ENCODE data around the gene FAM50A.

Gene FAM50A

DNA sequence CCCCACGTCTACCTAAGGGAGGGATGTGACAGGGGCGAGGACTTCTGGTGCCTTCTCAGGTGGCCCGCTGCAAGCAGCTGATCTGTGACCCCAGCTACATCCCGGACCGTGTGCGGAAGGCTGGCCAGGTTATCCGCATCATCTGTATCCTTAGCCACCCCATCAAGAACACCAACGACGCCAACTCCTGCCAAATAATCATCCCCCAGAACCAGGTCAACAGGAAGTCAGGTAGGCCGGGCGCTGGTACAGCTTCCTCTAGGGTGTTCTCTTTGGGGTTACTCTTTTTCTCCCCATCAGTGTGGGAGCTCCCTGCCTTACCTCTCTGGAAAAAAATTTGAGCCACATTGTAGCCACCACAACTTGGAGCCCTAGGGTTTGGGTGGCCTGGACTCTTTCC, 2.4 kb upstream of the FAM50A start:
- DNase-seq: no peak

- DNase-seq: no peak
Measured at GRCh38 chrX:154441984-154442707, 1.8 kb upstream of the FAM50A start.

- no peak for DNase-seq
Measured at GRCh38 chrX:154443479-154443910, 446 bp upstream of the FAM50A start.

- DNase-seq: no peak
Measured at GRCh38 chrX:154444755-154445246, 860 bp downstream of the FAM50A start.

GRCh38 chrX:154445776-154446175, 1.8 kb downstream of the FAM50A start:
- DNase-seq: no peak

GRCh38 chrX:154446430-154446829, 2.5 kb downstream of the FAM50A start:
- DNase-seq: no peak

DNA sequence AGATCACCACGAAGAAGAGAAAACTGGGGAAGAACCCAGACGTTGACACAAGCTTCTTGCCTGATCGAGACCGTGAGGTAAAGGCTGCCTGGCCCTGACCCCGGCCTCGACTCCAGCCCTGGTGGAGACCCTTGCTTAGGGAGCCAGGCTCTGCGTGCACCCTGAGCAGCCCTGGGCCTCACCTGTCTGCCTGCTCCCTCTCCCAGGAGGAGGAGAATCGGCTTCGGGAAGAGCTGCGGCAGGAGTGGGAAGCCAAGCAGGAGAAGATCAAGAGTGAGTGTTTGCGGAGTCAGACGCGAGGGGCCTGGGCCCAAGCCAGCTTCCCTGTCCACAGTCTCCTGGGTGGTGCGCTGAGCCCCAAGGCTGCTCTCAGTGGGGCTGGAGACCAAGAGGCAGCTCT, 4.5 kb downstream of the FAM50A start:
- no peak for DNase-seq

GRCh38 chrX:154449618-154450017, 5.7 kb downstream of the FAM50A start:
- DNase-seq: no peak

GRCh38 chrX:154450312-154450711, 6.4 kb downstream of the FAM50A start:
- no peak for DNase-seq

GRCh38 chrX:154452823-154453222, 8.9 kb downstream of the FAM50A start:
- no peak for DNase-seq

GRCh38 chrX:154457491-154458115, 13.7 kb downstream of the FAM50A start:
- DNase-seq: peak; percentile 51

GRCh38 chrX:154458116-154458953, 14.4 kb downstream of the FAM50A start, which contains the start of gene PLXNA3:
TSS of gene PLXNA3 (plus strand) at chrX:154458281. CDS start at chrX:154460184, 1,903 bp downstream.
- DNase-seq: peak; percentile 69

DNA sequence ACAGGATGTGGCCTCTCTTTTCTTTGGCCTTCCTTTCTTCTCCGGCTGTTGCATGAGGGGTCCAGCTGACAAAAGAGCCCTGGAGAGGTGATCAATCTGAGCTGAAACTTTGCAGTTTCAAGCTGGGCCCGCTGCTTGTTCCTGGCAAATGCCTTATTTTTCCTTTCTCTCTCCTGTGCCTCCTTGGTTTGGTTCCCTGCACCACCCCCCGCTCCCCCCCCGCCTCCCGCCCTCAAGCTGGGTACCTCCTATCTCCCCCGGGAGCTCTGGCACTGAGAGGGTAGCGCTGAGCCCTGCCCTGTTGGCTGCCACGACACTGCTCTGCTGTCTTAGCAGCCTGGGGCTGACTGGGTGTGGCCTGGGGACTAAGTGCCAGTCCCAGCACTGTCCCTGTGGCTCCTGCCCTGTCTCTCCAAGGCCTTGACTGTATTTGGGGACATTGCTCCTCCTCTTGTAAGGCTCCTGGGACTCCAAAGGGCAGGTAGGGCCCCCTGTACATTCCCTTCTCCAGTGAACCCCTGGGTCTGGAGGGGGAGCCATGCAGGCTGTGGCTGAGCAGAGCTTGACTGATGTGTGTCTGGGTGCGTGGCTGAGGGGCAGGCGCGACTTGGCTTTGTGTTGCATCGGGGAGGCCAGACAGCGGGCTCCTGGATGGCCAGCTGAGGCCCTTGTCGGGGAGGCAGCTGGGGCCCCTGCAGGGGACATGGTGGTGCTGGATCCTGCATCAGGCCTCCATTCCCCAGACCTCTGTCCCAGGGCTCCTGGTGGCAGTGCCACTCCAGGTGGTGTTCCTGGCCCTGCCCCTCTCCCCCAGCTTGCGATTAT, 15.2 kb downstream of the FAM50A start:
- no peak for DNase-seq

- DNase-seq: no peak
Measured at GRCh38 chrX:154459832-154460231, 15.9 kb downstream of the FAM50A start.

- no peak for DNase-seq
Measured at GRCh38 chrX:154460326-154460725, 16.4 kb downstream of the FAM50A start.

GRCh38 chrX:154462396-154462795, 18.5 kb downstream of the FAM50A start:
- no peak for DNase-seq

- DNase-seq: no peak
Measured at GRCh38 chrX:154463611-154464220, 19.8 kb downstream of the FAM50A start.

DNA sequence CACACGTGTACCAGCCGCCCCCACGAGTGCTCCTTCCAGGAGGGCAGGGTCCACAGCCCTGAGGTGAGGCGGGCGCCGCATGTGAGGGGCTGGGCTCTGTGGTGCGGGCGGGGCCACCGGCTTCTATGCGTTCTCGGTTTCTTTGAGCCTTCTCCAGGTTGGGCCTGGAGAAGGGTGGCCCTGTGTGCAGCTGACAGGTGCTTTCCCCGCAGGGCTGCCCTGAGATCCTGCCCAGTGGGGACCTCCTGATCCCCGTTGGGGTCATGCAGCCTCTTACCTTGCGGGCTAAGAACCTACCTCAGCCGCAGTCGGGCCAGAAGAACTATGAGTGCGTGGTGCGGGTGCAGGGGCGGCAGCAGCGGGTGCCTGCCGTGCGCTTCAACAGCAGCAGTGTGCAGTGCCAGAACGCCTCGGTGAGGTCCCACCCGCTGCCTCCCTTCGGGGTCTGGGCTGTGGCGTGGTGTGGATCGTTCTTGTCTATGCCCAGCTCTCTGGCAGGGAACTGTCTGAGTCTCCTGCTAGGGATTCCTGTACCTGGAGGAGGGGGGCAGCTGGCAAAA, 20.9 kb downstream of the FAM50A start:
- no peak for DNase-seq

DNA sequence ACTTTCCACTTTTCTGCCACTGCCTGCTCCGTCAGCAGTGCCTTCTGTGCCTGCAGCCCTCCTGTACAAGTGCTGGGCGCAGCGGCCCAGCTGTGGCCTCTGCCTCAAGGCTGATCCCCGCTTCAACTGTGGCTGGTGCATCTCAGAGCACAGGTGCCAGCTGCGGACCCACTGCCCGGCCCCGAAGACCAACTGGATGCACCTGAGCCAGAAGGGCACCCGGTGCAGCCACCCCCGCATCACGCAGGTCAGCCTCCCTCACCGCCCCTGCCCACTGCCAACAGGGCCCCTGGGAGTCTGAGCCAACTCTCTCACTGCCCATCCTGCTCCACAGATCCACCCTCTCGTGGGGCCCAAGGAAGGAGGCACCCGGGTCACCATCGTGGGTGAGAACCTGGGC, 21.7 kb downstream of the FAM50A start:
- no peak for DNase-seq

DNA sequence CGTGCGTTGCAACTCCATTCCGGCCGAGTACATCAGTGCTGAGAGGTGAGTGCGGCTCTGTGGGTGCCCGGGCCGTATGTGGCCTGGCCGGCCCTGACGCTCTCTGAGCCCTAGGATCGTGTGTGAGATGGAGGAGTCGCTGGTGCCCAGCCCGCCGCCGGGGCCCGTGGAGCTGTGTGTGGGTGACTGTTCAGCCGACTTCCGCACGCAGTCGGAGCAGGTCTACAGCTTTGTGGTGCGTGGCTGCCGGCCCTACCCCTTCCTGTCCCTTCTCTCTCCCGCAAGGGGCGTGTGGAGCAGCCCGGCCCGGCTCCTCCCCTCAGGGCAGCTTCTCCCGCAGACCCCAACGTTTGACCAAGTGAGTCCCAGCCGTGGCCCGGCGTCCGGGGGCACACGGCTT, 22.1 kb downstream of the FAM50A start:
- DNase-seq: no peak

DNA sequence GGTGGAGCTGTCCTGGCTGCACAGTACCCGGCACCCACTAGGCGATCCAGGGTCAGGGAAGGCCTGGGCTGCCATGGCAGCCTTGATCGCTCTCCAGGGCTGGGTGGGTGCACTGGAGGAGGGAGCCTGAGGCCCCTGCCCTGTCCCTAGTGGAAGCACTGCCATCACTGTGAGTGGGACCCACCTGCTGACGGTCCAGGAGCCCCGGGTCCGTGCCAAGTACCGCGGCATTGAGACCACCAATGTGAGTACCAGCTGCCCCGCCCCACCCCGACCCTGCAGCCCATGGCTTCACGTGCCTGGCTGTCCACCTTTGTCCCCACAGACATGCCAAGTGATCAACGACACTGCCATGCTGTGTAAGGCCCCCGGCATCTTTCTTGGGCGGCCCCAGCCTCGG, 23.0 kb downstream of the FAM50A start:
- no peak for DNase-seq

- no peak for DNase-seq
Measured at GRCh38 chrX:154467556-154467955, 23.6 kb downstream of the FAM50A start.

Data from activated naive CD4-positive, alpha-beta T cell treated with anti-CD3 and anti-CD28 coated beads, Interleukin-2, amount 50 U/mL, for 16 hours (primary cell).